PFSK-1 (cell line): ENCODE results near the gene SCUBE1.

ENCODE experiments used
- FOXP2 ChIP-seq: optimal IDR thresholded peaks from 2 replicates; pipeline ENCODE3; 2011; ENCODE audit warnings: borderline replicate concordance, control low read depth, inconsistent platforms; ENCODE audit not compliant: insufficient read depth; ENCODE audit errors: extremely low read length, extremely low read depth
- POLR2AphosphoS5 ChIP-seq: IDR thresholded peaks from 2 replicates; pipeline ENCODE4 v1.6.1; 2012; ENCODE audit warnings: low read depth, mild to moderate bottlenecking, control low read depth, low read length, moderate library complexity
- SIN3A ChIP-seq: IDR thresholded peaks from 2 replicates; pipeline ENCODE4 v1.6.1; 2012; ENCODE audit warnings: mild to moderate bottlenecking, low read length, moderate library complexity, borderline replicate concordance; ENCODE audit not compliant: insufficient read depth
- TAF1 ChIP-seq: IDR thresholded peaks from 2 replicates; pipeline ENCODE4 v1.6.1; 2012; ENCODE audit warnings: low read length, control low read depth, borderline replicate concordance; ENCODE audit not compliant: insufficient read depth
- TF ChIP-seq, protein P1 (sequence below), 2 experiments: IDR thresholded peaks; 2 replicates each; pipeline versions ENCODE4 v1.6.1 to v1.8.0; 2011 to 2012; ENCODE audit warnings: low read depth in 2 of 2, low read length in 2 of 2, control low read depth in 1 of 2, inconsistent platforms in 1 of 2, mild to moderate bottlenecking in 1 of 2, moderate library complexity in 1 of 2; ENCODE audit not compliant: insufficient read depth in 1 of 2

Gene SCUBE1

DNA sequence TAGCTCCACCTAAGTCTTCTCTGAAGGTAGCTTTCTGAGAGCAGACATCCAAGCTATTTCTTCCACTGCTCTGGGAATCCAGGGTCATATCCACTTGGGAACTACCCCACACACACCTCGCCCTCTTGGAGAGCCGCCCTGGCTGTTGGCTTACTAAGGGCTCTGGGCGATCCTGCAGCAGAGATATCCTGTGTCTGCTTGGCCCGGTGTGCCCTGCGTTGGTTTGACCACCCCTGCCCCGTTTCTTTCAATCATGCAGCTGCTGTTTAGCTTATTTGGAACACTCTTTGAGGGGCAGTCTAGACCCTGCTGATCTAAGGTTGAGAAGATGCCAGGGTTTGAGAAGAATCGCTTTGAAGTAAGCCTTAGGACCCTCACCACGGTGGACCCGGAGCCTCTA is 17.4 kb upstream of the SCUBE1 start:
- TF ChIP-seq POLR2AphosphoS5 (no peak), SIN3A (no peak), TAF1 (no peak), FOXP2 (no peak)
- TF ChIP-seq, protein P1, sequence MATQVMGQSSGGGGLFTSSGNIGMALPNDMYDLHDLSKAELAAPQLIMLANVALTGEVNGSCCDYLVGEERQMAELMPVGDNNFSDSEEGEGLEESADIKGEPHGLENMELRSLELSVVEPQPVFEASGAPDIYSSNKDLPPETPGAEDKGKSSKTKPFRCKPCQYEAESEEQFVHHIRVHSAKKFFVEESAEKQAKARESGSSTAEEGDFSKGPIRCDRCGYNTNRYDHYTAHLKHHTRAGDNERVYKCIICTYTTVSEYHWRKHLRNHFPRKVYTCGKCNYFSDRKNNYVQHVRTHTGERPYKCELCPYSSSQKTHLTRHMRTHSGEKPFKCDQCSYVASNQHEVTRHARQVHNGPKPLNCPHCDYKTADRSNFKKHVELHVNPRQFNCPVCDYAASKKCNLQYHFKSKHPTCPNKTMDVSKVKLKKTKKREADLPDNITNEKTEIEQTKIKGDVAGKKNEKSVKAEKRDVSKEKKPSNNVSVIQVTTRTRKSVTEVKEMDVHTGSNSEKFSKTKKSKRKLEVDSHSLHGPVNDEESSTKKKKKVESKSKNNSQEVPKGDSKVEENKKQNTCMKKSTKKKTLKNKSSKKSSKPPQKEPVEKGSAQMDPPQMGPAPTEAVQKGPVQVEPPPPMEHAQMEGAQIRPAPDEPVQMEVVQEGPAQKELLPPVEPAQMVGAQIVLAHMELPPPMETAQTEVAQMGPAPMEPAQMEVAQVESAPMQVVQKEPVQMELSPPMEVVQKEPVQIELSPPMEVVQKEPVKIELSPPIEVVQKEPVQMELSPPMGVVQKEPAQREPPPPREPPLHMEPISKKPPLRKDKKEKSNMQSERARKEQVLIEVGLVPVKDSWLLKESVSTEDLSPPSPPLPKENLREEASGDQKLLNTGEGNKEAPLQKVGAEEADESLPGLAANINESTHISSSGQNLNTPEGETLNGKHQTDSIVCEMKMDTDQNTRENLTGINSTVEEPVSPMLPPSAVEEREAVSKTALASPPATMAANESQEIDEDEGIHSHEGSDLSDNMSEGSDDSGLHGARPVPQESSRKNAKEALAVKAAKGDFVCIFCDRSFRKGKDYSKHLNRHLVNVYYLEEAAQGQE (IDR thresholded peaks at IDR 0.05; ENCODE audit: insufficient read depth in 1 of 2, low read depth in 2 of 2, low read length in 2 of 2) = no peak

DNA sequence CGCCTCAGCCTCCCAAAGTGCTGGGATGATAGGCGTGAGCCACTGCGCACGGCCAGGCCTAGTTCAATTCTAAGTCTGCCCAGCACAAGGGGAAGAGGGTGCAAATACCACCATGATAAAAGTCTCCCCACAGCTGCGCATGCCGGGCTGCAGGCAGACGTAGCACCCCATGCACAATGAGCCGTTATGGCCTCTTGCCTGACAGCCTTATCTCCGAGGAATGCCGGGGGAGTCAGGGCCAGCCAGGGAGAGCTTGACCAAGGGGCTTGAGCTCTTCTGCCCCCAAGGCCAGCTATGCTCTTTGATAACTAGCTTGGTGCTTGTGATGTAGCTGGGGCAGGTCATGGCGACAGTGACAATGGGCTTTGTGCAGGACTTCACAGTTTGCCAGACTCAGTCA is 13.7 kb upstream of the SCUBE1 start:
- TF ChIP-seq POLR2AphosphoS5 (no peak), FOXP2 (no peak), SIN3A (no peak), TAF1 (no peak)
- TF ChIP-seq, protein P1 (IDR thresholded peaks at IDR 0.05; ENCODE audit: insufficient read depth in 1 of 2, low read depth in 2 of 2, low read length in 2 of 2) = no peak

DNA sequence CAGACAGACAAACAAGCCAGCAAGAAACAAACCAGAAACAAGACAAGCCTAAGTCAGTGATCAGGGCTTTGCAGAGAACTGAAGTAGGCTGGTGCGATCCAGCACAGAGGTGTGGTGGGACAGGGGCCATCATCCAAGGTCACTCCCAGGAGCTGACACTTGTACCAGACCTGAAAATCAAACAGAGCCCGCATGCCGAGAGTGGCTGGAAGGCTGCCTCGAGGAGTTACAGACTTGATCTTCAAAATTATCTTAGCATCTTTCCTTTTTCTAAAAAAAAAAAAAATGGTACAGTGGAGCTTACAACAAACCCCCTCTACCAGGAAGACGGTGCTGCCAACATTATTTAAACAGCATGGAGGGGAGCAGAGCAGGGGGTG is 8.8 kb upstream of the SCUBE1 start:
- TF ChIP-seq POLR2AphosphoS5 = no peak
- TF ChIP-seq TAF1 = no peak
- TF ChIP-seq SIN3A = no peak
- TF ChIP-seq FOXP2 = no peak
- TF ChIP-seq, protein P1 (IDR thresholded peaks at IDR 0.05; ENCODE audit: insufficient read depth in 1 of 2, low read depth in 2 of 2, low read length in 2 of 2) = no peak

DNA sequence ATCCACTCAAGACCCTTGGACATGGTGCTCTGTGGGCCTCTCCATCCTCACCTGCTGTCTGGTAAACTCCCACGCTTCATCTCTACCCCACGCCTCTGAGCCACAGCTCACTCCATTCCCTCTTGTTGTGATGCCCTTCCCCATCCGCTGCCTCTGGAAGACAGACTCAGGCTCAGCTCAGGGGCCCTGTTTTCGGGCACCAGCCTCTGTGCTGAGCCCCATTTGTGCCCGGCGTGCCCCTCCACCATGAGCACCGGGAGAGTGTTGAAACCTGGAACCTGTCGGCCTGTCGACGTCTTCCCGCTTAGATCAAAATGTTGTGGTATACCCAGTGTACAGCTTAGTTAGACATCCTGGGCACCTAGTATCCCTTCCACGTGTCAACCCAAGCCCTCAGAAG is 6.5 kb upstream of the SCUBE1 start:
- no peak for TF ChIP-seq POLR2AphosphoS5
- no peak for TF ChIP-seq FOXP2
- TF ChIP-seq SIN3A = no peak
- TF ChIP-seq, protein P1 (IDR thresholded peaks at IDR 0.05; ENCODE audit: insufficient read depth in 1 of 2, low read depth in 2 of 2, low read length in 2 of 2) = no peak
- TF ChIP-seq TAF1 = no peak

DNA sequence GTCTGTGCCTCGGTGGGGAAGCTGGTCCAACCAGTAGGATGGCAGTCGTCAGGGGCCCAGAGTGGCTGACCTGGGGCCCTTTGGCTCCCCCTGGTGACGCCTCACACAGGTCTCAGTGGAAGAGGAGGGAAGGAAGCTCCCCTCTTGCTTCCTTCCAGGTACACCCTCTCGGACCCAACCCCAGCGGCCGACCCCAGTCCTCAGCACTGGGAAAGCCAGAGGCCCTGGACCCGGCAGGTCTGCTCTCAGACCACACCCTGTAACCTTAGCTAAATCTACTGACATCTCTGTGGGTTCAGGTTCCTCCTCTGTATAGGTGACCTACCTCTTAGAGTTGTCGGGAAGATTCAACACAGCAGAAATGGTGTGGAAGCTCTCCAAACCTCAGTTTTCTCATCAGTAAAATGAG is 3.4 kb upstream of the SCUBE1 start:
- TF ChIP-seq TAF1 (no peak), POLR2AphosphoS5 (no peak), SIN3A (no peak), FOXP2 (no peak)
- TF ChIP-seq, protein P1 (IDR thresholded peaks at IDR 0.05; ENCODE audit: insufficient read depth in 1 of 2, low read depth in 2 of 2, low read length in 2 of 2) = no peak
